HepG2 (cell line): ENCODE data around the gene CFAP54. TPM values are rescaled to one million over a fixed set of nuclear protein-coding genes. Genes with fewer than 3 reads are reported as not detected.

ENCODE experiments used
- ATAC-seq: fragments of 200-7000 bp; cut with Tn5 transposase; 3 replicates; pipeline ENCODE4 v1.9.1; 2020; ENCODE audit warnings: mild to moderate bottlenecking, moderate library complexity
- BruUV-seq: library from RNA; stranded (reverse); fragments of 400-500 nt; replicated peaks from 2 replicates; lab custom pipeline; 2021; lab: Mats Ljungman, UMichigan
- CTCF ChIA-PET: fragments of 300-600 bp; formaldehyde crosslinking; extraction: SDS; loops from one replicate; lab custom pipeline; 2021; ENCODE audit warnings: low total read pairs, inconsistent platforms, low intra/inter-chr PET ratio; lab: Yijun Ruan, JAX
- POLR2A ChIA-PET: fragments of 350-600 bp; sonication (Branson Sonifier 250); formaldehyde crosslinking; loops from one replicate; lab custom pipeline; 2020; ENCODE audit warnings: antibody characterized with exemption, inconsistent platforms; lab: Yijun Ruan, JAX
- DNase-seq: peaks from one replicate; pipeline ENCODE4 v3.0.0-alpha.2; 2015; ENCODE audit warnings: low spot score
- FAIRE-seq: peaks from 3 replicates; lab custom pipeline; 2011; peaks lifted over from hg19 to GRCh38; lab: Jason Lieb, UNC
- H2AFZ ChIP-seq: one replicate; pipeline ENCODE4 v1.6.1; 2011; ENCODE audit warnings: low read length, inconsistent platforms
- H3K27ac ChIP-seq: fragments of 300-600 bp; 3 replicates; pipeline ENCODE4 v1.8.0; 2011; ENCODE audit warnings: mixed run types, mild to moderate bottlenecking, mixed read lengths, low read length, inconsistent platforms; ENCODE audit not compliant: insufficient read depth; ENCODE audit errors: extremely low read length
- H3K27me3 ChIP-seq, 2 experiments: fragments of 200-600 bp in 1 of 2; 2 replicates in 1 of 2; 3 replicates in 1 of 2; pipeline versions ENCODE4 v1.6.0 to v1.8.0; 2011; ENCODE audit warnings: low read length in 2 of 2, mild to moderate bottlenecking in 2 of 2, moderate library complexity in 2 of 2, inconsistent platforms in 1 of 2; ENCODE audit not compliant: insufficient read depth in 2 of 2, control insufficient read depth in 1 of 2
- H3K36me3 ChIP-seq, 2 experiments: fragments of 200-600 bp in 1 of 2; replicated peaks in 1 of 2; 2 replicates in 1 of 2; 3 replicates in 1 of 2; pipeline versions ENCODE4 v1.5.1 to v1.8.0; 2011; ENCODE audit warnings: low read length in 2 of 2, inconsistent platforms in 1 of 2; ENCODE audit not compliant: insufficient read depth in 2 of 2, control insufficient read depth in 1 of 2
- H3K4me1 ChIP-seq: 2 replicates; pipeline ENCODE4 v1.5.1; 2012; ENCODE audit warnings: low read length, inconsistent platforms; ENCODE audit not compliant: insufficient read depth
- H3K4me2 ChIP-seq: 2 replicates; pipeline ENCODE4 v1.6.0; 2011; ENCODE audit warnings: low read depth, low read length, inconsistent platforms
- H3K4me3 ChIP-seq, 3 experiments: fragments of 200-600 bp in 1 of 3; sonication (generic), shearing (Covaris generic) in 1 of 3; replicated peaks in 1 of 3; 2 replicates each; pipeline ENCODE4 v1.5.1; 2011 to 2016; ENCODE audit warnings: low read length in 3 of 3, inconsistent platforms in 2 of 3, low read depth in 2 of 3, mild to moderate bottlenecking in 2 of 3, control low read depth in 1 of 3, mixed read lengths in 1 of 3; ENCODE audit not compliant: insufficient read depth in 1 of 3
- H3K79me2 ChIP-seq: one replicate; pipeline ENCODE4 v1.6.1; 2011; ENCODE audit warnings: low read length, inconsistent platforms; ENCODE audit not compliant: insufficient read depth
- H3K9ac ChIP-seq: 2 replicates; pipeline ENCODE4 v1.6.0; 2011; ENCODE audit warnings: mild to moderate bottlenecking, low read depth, low read length, inconsistent platforms; ENCODE audit not compliant: insufficient read depth
- H3K9me3 ChIP-seq: 2 replicates; pipeline ENCODE4 v1.5.1; 2012; ENCODE audit warnings: mild to moderate bottlenecking, low read length
- H4K20me1 ChIP-seq: 2 replicates; pipeline ENCODE4 v1.6.0; 2011; ENCODE audit warnings: inconsistent platforms, mild to moderate bottlenecking, low read length, moderate library complexity; ENCODE audit not compliant: insufficient read depth
- EHMT2 ChIP-seq: fragments of 200-600 bp; sonication (generic); IDR thresholded peaks from 2 replicates; pipeline ENCODE4 v1.7.0; 2017; ENCODE audit warnings: antibody characterized with exemption, low read depth, low read length, borderline replicate concordance
- HNRNPH1 ChIP-seq: fragments of 200-400 bp; formaldehyde crosslinking; optimal IDR thresholded peaks from 2 replicates; pipeline ENCODE3; 2017; ENCODE audit warnings: mild to moderate bottlenecking, low read depth, low read length
- KDM3A ChIP-seq: IDR thresholded peaks from 2 replicates; pipeline ENCODE4 v1.6.1; 2018; ENCODE audit warnings: low read depth, missing compliant biosample characterization
- MEF2D ChIP-seq: sonication (generic); formaldehyde crosslinking; IDR thresholded peaks from 2 replicates; pipeline ENCODE4 v1.5.1; 2020; ENCODE audit warnings: mild to moderate bottlenecking, missing genetic modification reagents
- MYC ChIP-seq: sonication (generic); formaldehyde crosslinking; IDR thresholded peaks from 2 replicates; pipeline ENCODE4 v1.9.0; 2021; ENCODE audit warnings: missing genetic modification reagents, borderline replicate concordance
- NFIB ChIP-seq: sonication (generic); formaldehyde crosslinking; IDR thresholded peaks from 2 replicates; pipeline ENCODE4 v1.9.0; 2021; ENCODE audit warnings: missing genetic modification reagents, mild to moderate bottlenecking, borderline replicate concordance
- POGZ ChIP-seq: sonication (generic); formaldehyde crosslinking; IDR thresholded peaks from 2 replicates; pipeline ENCODE4 v1.4.0; 2020; ENCODE audit warnings: mild to moderate bottlenecking, missing genetic modification reagents
- SRF ChIP-seq: IDR thresholded peaks from 2 replicates; pipeline ENCODE4 v1.6.1; 2011; ENCODE audit warnings: mild to moderate bottlenecking, low read depth, low read length, moderate library complexity
- ZKSCAN8 ChIP-seq: IDR thresholded peaks from 2 replicates; pipeline ENCODE4 v1.6.1; 2016; ENCODE audit warnings: borderline replicate concordance, missing genetic modification reagents, missing compliant biosample characterization
- ZNF292 ChIP-seq: sonication (generic); formaldehyde crosslinking; IDR thresholded peaks from 2 replicates; pipeline ENCODE4 v1.8.1; 2022; ENCODE audit warnings: mild to moderate bottlenecking, low read depth, missing genetic modification reagents, borderline replicate concordance
- ZNF296 ChIP-seq: sonication (generic); formaldehyde crosslinking; conservative IDR thresholded peaks from 2 replicates; pipeline ENCODE4 v1.5.0; 2020; ENCODE audit warnings: mild to moderate bottlenecking, missing genetic modification reagents
- ZNF441 ChIP-seq: sonication (generic); formaldehyde crosslinking; IDR thresholded peaks from 2 replicates; pipeline ENCODE4 v1.7.0; 2021; ENCODE audit warnings: missing genetic modification reagents, borderline replicate concordance
- ZNF790 ChIP-seq: sonication (generic); formaldehyde crosslinking; IDR thresholded peaks from 2 replicates; pipeline ENCODE4 v1.8.0; 2022; ENCODE audit warnings: missing genetic modification reagents, mild to moderate bottlenecking, borderline replicate concordance
- ZNF879 ChIP-seq: sonication (generic); formaldehyde crosslinking; IDR thresholded peaks from 2 replicates; pipeline ENCODE4 v1.8.1; 2023; ENCODE audit warnings: missing genetic modification reagents
- WGBS: methylation state at CpG from one replicate; pipeline ENCODE4 v1.1.6; 2017; ENCODE audit warnings: low lambda C conversion rate; 5-methylcytosine and 5-hydroxymethylcytosine counted together
- in situ Hi-C: cut with HindIII; loops from 2 replicates; pipeline ENCODE4 v1.10.0; 2017; ENCODE audit warnings: low pct_unique_long_range_greater_than_20kb; ENCODE audit not compliant: extremely low pct_ligation_motif_present
- intact Hi-C: fragments of 100-400 bp; cut with micrococcal nuclease; formaldehyde crosslinking; loops from one replicate; pipeline ENCODE4 v1.10.0; 2022; ENCODE audit not compliant: unreplicated experiment
- polyA plus RNA-seq, 8 experiments: library from polyadenylated mRNA; depleted of rRNA in 3 of 8; stranded (reverse) in 7 of 8; unstranded in 1 of 8; fragments of >200 nt; fragmentation: Illumina TruSeq in 4 of 8; extraction: Trizol in 4 of 8; gene quantifications; 2 replicates each; pipeline versions ENCODE4 v1.2.1 to v1.2.3, GENCODE V29; 2011 to 2016; ENCODE audit warnings: low read depth in 4 of 8, missing spikeins in 1 of 8, mixed read lengths in 1 of 8; ENCODE audit not compliant: insufficient read depth in 1 of 8
- total RNA-seq, 5 experiments: library from RNA; depleted of rRNA; stranded (reverse); fragments of >200 nt; fragmentation: Illumina TruSeq; extraction: Trizol; gene quantifications; 2 replicates each; pipeline ENCODE4 v1.2.3, GENCODE V29; 2016; ENCODE audit warnings: low read depth in 1 of 5
- TF ChIP-seq, protein P1 (sequence below): sonication (generic); formaldehyde crosslinking; IDR thresholded peaks from 2 replicates; pipeline ENCODE4 v1.4.0; 2020; ENCODE audit warnings: missing genetic modification reagents, borderline replicate concordance

Gene CFAP54
- total and polyA plus RNA-seq, 2 of the 13 experiments (the other 11 are each of a cell fraction or from before 2014, with no cell fraction given): not detected

DNA sequence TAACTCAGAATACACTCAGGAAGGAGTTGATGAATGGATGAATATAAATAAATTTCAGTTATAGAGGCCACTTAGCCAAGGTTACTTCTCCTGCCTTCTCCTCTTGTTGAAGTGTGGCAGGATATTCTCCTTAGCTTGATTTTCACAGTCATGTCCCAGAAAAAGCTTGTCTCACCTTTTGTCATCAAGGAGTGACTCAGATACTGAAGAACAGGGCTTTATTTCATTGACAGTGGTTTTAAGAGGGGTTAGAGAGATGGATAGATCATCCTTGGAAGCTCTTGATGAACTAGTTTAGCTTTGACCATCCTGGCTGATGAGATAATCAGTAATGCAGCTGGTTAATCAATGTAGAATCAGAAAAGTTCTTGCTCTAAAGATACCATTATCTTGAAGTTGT is 35.0 kb upstream of the CFAP54 start:
- Histone ChIP-seq H3K9me3 (no peaks in the 10 kb centered on the region), H3K27ac (no peak overlapping the region), H4K20me1 (no peaks in the 10 kb centered on the region), H3K4me2 (no peak overlapping the region), H2AFZ (no peak overlapping the region), H3K36me3 (no peaks in the 10 kb centered on the region), H3K79me2 (no peaks in the 10 kb centered on the region), H3K4me3 (no peak overlapping the region), H3K9ac (no peak overlapping the region), H3K27me3 (no peaks in the 10 kb centered on the region), H3K4me1 (no peaks in the 10 kb centered on the region)
- POLR2A ChIA-PET: no interaction called here
- intact Hi-C loops: no loop called here
- FAIRE-seq: no peak
- no peak for DNase-seq
- no peak for ATAC-seq
- in situ Hi-C loops: no loop called here
- TF ChIP-seq NFIB (CRISPR knock-in tag) (no peak), HNRNPH1 (no peak), POGZ (CRISPR knock-in tag) (no peak), ZKSCAN8 (no peak), ZNF441 (CRISPR knock-in tag) (no peak), ZNF879 (CRISPR knock-in tag) (no peak)
- CTCF ChIA-PET: no interaction called here
- no TSS peak for BruUV-seq

DNA sequence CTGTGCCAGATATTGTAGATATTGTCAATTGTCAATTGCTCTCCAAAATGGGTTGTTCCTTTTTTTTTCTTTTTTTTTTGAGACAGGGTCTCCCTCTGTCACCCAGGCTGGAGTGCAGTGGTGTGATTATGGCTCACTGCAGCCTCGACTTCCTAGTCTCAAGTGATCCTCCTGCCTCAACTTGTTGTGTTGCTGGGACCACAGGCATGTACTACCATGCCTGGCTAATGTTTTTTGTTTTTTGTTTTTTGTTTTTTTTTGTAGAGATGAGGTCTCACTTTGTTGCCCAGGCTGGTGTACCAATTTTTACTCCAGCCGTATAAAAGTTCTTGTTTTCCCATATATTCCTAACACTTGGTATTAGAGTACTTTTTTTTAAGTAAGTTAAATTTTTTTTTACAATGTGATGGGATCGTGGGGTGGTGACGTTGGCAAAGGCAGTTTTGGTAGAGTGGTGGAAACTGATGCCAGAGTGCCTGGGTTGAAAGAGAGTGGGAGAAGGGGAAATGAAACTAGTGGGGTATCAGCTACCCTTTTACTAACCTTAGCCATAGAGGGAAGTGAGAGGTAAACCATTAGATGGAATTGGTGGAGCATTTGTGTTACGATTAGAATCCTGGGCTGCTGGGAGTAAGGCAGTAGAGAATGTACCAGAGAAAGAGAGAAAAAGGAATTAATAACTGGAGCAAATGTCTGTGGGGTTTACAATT is 33.0 kb upstream of the CFAP54 start:
- BruUV-seq: no TSS peak
- H3K4me1 ChIP-seq: no peaks in the 10 kb centered on the region
- DNase-seq (no peak), FAIRE-seq (no peak), ATAC-seq (no peak)
- H3K27ac ChIP-seq: no peak overlapping the region
- no peak overlapping the region for H2AFZ ChIP-seq
- no peak overlapping the region for H3K9ac ChIP-seq
- in situ Hi-C loops: no loop called here
- ChIA-PET CTCF (no interaction called here), POLR2A (no interaction called here)
- no peak overlapping the region for H3K4me2 ChIP-seq
- H3K79me2 ChIP-seq: no peaks in the 10 kb centered on the region
- no peaks in the 10 kb centered on the region for H3K9me3 ChIP-seq
- no peaks in the 10 kb centered on the region for H3K36me3 ChIP-seq
- intact Hi-C loops: no loop called here
- 29% methylated on average over 5 of the region's 5 CpGs for WGBS
- H3K27me3 ChIP-seq: no peaks in the 10 kb centered on the region
- H3K4me3 ChIP-seq: no peak overlapping the region
- no peaks in the 10 kb centered on the region for H4K20me1 ChIP-seq
- no peak for TF ChIP-seq SRF
- TF ChIP-seq ZNF790: no peak
- TF ChIP-seq ZNF292: no peak
- TF ChIP-seq KDM3A (CRISPR knock-in tag): no peak
- no peak for TF ChIP-seq EHMT2
- no peak for TF ChIP-seq MYC (CRISPR knock-in tag)
- TF ChIP-seq MEF2D (CRISPR knock-in tag): no peak
- TF ChIP-seq, protein P1, sequence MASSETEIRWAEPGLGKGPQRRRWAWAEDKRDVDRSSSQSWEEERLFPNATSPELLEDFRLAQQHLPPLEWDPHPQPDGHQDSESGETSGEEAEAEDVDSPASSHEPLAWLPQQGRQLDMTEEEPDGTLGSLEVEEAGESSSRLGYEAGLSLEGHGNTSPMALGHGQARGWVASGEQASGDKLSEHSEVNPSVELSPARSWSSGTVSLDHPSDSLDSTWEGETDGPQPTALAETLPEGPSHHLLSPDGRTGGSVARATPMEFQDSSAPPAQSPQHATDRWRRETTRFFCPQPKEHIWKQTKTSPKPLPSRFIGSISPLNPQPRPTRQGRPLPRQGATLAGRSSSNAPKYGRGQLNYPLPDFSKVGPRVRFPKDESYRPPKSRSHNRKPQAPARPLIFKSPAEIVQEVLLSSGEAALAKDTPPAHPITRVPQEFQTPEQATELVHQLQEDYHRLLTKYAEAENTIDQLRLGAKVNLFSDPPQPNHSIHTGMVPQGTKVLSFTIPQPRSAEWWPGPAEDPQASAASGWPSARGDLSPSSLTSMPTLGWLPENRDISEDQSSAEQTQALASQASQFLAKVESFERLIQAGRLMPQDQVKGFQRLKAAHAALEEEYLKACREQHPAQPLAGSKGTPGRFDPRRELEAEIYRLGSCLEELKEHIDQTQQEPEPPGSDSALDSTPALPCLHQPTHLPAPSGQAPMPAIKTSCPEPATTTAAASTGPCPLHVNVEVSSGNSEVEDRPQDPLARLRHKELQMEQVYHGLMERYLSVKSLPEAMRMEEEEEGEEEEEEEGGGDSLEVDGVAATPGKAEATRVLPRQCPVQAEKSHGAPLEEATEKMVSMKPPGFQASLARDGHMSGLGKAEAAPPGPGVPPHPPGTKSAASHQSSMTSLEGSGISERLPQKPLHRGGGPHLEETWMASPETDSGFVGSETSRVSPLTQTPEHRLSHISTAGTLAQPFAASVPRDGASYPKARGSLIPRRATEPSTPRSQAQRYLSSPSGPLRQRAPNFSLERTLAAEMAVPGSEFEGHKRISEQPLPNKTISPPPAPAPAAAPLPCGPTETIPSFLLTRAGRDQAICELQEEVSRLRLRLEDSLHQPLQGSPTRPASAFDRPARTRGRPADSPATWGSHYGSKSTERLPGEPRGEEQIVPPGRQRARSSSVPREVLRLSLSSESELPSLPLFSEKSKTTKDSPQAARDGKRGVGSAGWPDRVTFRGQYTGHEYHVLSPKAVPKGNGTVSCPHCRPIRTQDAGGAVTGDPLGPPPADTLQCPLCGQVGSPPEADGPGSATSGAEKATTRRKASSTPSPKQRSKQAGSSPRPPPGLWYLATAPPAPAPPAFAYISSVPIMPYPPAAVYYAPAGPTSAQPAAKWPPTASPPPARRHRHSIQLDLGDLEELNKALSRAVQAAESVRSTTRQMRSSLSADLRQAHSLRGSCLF (CRISPR knock-in tag): no peak
- no peak for TF ChIP-seq ZNF296 (CRISPR knock-in tag)
